ENCODE results near the gene LY6G6F.

GRCh38 chr6:31713465-31713864 is 6.8 kb downstream of the LY6G6F start:
- no peak for TF ChIP-seq CTCF (IDR thresholded peaks at IDR 0.05)
- TF ChIP-seq PBX3 (IDR thresholded peaks at IDR 0.05), result no peak
- TF ChIP-seq RXRA (IDR thresholded peaks at IDR 0.05; ENCODE audit: borderline replicate concordance, low read depth), result no peak
- no peak for TF ChIP-seq GABPA (IDR thresholded peaks at IDR 0.05; ENCODE audit: low read depth)
- no peak for TF ChIP-seq NRF1 (IDR thresholded peaks at IDR 0.05; ENCODE audit: low read depth, low read length)
- TF ChIP-seq MXI1 (IDR thresholded peaks at IDR 0.05; ENCODE audit: low read depth, low read length), result no peak
- no peak for TF ChIP-seq POLR2AphosphoS5 (IDR thresholded peaks at IDR 0.05; ENCODE audit: low read depth, low read length)
- no peak for TF ChIP-seq ELF1 (IDR thresholded peaks at IDR 0.05)
- TF ChIP-seq JUND (IDR thresholded peaks at IDR 0.05), result no peak
- TF ChIP-seq RFX5 (IDR thresholded peaks at IDR 0.05; ENCODE audit: low read length), result no peak
- TF ChIP-seq MAX (IDR thresholded peaks at IDR 0.05; ENCODE audit: low read depth), result no peak
- TF ChIP-seq IRF3 (IDR thresholded peaks at IDR 0.05; ENCODE audit: low read depth, low read length), result no peak
- TF ChIP-seq EP300 (IDR thresholded peaks at IDR 0.05; ENCODE audit: borderline replicate concordance in 1 of 2, low read depth in 1 of 2, low read length in 1 of 2), result no peak
- no peak for TF ChIP-seq REST (IDR thresholded peaks at IDR 0.05; ENCODE audit: low read depth, low read length)
